Liver (tissue), 9 donors: ENCODE data around the gene APBB1. TPM values are rescaled to one million over a fixed set of nuclear protein-coding genes. Genes with fewer than 3 reads are reported as not detected.

Experiments used
- DNase-seq: peaks from one replicate; pipeline ENCODE4 v3.0.0-alpha.2; 2017; ENCODE audit warnings: low spot score
- H3K27ac ChIP-seq, 2 donors: one replicate each; pipeline ENCODE4 v1.7.0; 2013; ENCODE audit warnings: inconsistent platforms in 2 of 2, low read length in 2 of 2, control low read depth in 1 of 2, low read depth in 1 of 2, mild to moderate bottlenecking in 1 of 2
- H3K27me3 ChIP-seq, 4 donors: one replicate each; pipeline versions ENCODE4 v1.6.1 to v1.7.0; 2013; ENCODE audit warnings: low read length in 3 of 4, inconsistent platforms in 1 of 4, mild to moderate bottlenecking in 1 of 4, moderate library complexity in 1 of 4; ENCODE audit not compliant: control insufficient read depth in 4 of 4, insufficient read depth in 4 of 4
- H3K36me3 ChIP-seq, 4 donors: one replicate each; pipeline versions ENCODE4 v1.6.1 to v1.7.0; 2013; ENCODE audit warnings: low read length in 3 of 4, mild to moderate bottlenecking in 3 of 4, low read depth in 1 of 4, moderate library complexity in 1 of 4; ENCODE audit not compliant: control insufficient read depth in 4 of 4, insufficient read depth in 3 of 4
- H3K4me1 ChIP-seq, 4 donors: one replicate each; pipeline versions ENCODE4 v1.6.1 to v1.7.0; 2013; ENCODE audit warnings: low read length in 3 of 4, mild to moderate bottlenecking in 3 of 4, moderate library complexity in 1 of 4; ENCODE audit not compliant: control insufficient read depth in 4 of 4, insufficient read depth in 4 of 4
- H3K4me3 ChIP-seq, 3 donors: one replicate each; pipeline versions ENCODE4 v1.6.1 to v1.7.0; 2013; ENCODE audit warnings: low read length in 3 of 3, control low read depth in 1 of 3, low read depth in 1 of 3, mild to moderate bottlenecking in 1 of 3
- H3K9ac ChIP-seq, 2 donors: one replicate each; pipeline ENCODE4 v1.7.0; 2013; ENCODE audit warnings: low read length in 2 of 2, mild to moderate bottlenecking in 2 of 2, moderate library complexity in 2 of 2, control low read depth in 1 of 2, low read depth in 1 of 2
- H3K9me3 ChIP-seq, 4 donors: one replicate each; pipeline versions ENCODE4 v1.6.1 to v1.7.0; 2013; ENCODE audit warnings: low read length in 3 of 4; ENCODE audit not compliant: control insufficient read depth in 4 of 4
- EGR1 ChIP-seq, 2 donors: IDR thresholded peaks; 2 replicates each; pipeline ENCODE4 v1.6.1; 2016 to 2018; ENCODE audit warnings: antibody characterized with exemption in 2 of 2, low read depth in 2 of 2
- FOXA1 ChIP-seq: IDR thresholded peaks from 2 replicates; pipeline ENCODE4 v1.6.1; 2016; ENCODE audit warnings: antibody characterized with exemption
- FOXA2 ChIP-seq: IDR thresholded peaks from 2 replicates; pipeline ENCODE4 v1.6.1; 2016; ENCODE audit warnings: antibody characterized with exemption
- GABPA ChIP-seq, 2 donors: IDR thresholded peaks in 1 of 2; conservative IDR thresholded peaks in 1 of 2; 2 replicates each; pipeline ENCODE4 v1.6.1; 2016; ENCODE audit warnings: antibody characterized with exemption in 2 of 2, mild to moderate bottlenecking in 1 of 2, moderate library complexity in 1 of 2
- HNF4A ChIP-seq, 2 donors: conservative IDR thresholded peaks; 2 replicates each; pipeline ENCODE4 v1.6.1; 2016; ENCODE audit warnings: antibody characterized with exemption in 2 of 2, mild to moderate bottlenecking in 2 of 2
- HNF4G ChIP-seq: IDR thresholded peaks from 2 replicates; pipeline ENCODE4 v1.6.1; 2016; ENCODE audit warnings: antibody characterized with exemption
- JUND ChIP-seq, 2 donors: IDR thresholded peaks; 2 replicates each; pipeline ENCODE4 v1.6.1; 2016; ENCODE audit warnings: antibody characterized with exemption in 2 of 2
- NR2F2 ChIP-seq: IDR thresholded peaks from 2 replicates; pipeline ENCODE4 v1.6.1; 2016; ENCODE audit warnings: antibody characterized with exemption
- RAD21 ChIP-seq, 2 donors: IDR thresholded peaks; 2 replicates each; pipeline ENCODE4 v1.6.1; 2016; ENCODE audit warnings: antibody characterized with exemption in 2 of 2, mild to moderate bottlenecking in 2 of 2
- RXRA ChIP-seq, 2 donors: IDR thresholded peaks; 2 replicates each; pipeline ENCODE4 v1.6.1; 2017 to 2018; ENCODE audit warnings: antibody characterized with exemption in 2 of 2, mild to moderate bottlenecking in 1 of 2
- SP1 ChIP-seq: IDR thresholded peaks from 2 replicates; pipeline ENCODE4 v1.6.1; 2018; ENCODE audit warnings: antibody characterized with exemption, mild to moderate bottlenecking
- TAF1 ChIP-seq: conservative IDR thresholded peaks from 2 replicates; pipeline ENCODE4 v1.6.1; 2016; ENCODE audit warnings: antibody characterized with exemption, mild to moderate bottlenecking
- YY1 ChIP-seq: IDR thresholded peaks from 2 replicates; pipeline ENCODE4 v1.6.1; 2016; ENCODE audit warnings: antibody characterized with exemption, mild to moderate bottlenecking
- WGBS: extraction: QIAGEN DNeasy Blood & Tissue Kit; methylation state at CpG from one replicate; pipeline ENCODE4 v1.1.7; 2013; 5-methylcytosine and 5-hydroxymethylcytosine counted together
- polyA plus RNA-seq, 2 donors: library from polyadenylated mRNA; stranded (reverse) in 1 of 2; unstranded in 1 of 2; fragments of 200-250 nt in 1 of 2; fragments of >200 nt in 1 of 2; fragmentation: Nextera tagmentation in 1 of 2; extraction: Ambion mirVana in 1 of 2; gene quantifications; one replicate each; pipeline versions ENCODE4 v1.2.1 to v1.2.3, GENCODE V29; 2013 to 2015
- total RNA-seq, 2 donors: library from RNA; depleted of rRNA; stranded (reverse); fragments of >200 nt; gene quantifications; one replicate each; pipeline ENCODE4 v1.2.3, GENCODE V29; 2014
- TF ChIP-seq, protein P1 (sequence below): IDR thresholded peaks from 2 replicates; pipeline ENCODE4 v1.6.1; 2016; ENCODE audit warnings: antibody characterized with exemption
- TF ChIP-seq, protein P2 (sequence below): IDR thresholded peaks from 2 replicates; pipeline ENCODE4 v1.6.1; 2016; ENCODE audit warnings: antibody characterized with exemption
- TF ChIP-seq, protein P3 (sequence below): fragments of 150-350 bp; IDR thresholded peaks from 2 replicates; pipeline ENCODE4 v1.5.1; 2017; ENCODE audit warnings: improper control_type of control experiment, low read depth, low read length; ENCODE audit not compliant: missing input control
- TF ChIP-seq, protein P4 (sequence below): IDR thresholded peaks from 2 replicates; pipeline ENCODE4 v1.6.1; 2016; ENCODE audit warnings: antibody characterized with exemption, mild to moderate bottlenecking
- TF ChIP-seq, protein P5 (sequence below): IDR thresholded peaks from 2 replicates; pipeline ENCODE4 v1.6.1; 2016; ENCODE audit warnings: antibody characterized with exemption
- donor health status: healthy.
- donor health status: healthy.
- donor health status: healthy.
- donor health status: healthy.
- donor health status: healthy.

APBB1 gene
- total and polyA plus RNA-seq, 4 donors: 2.5 to 8.6 (median 6.3) TPM

DNA sequence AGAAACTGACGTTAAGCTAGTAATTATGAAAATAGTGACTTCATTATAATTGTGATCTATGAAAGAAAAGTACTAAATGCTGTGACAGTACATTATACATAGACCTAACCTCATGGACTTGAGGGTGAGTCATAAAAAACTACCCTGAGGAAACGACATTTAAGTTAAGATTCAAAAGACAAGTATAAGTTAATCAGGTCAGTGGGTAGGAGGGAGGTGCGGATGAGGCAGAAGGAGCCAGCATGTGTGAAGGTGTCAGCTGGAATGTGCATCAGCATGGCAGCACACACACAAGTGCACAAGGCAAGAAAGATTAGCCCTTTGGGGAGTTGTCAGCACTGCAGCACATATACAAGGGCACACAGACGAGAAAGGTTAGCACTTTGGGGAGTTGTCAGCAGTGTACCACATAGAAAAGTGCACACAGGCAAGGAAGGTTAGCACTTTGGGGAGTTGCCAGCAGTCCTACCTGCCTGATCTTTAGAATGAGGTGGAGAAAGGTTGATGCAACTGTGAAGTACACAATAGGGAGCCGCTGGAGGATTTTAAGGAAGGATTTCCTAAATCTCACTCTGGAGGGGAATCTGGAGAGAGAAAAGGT is 67.0 kb downstream of the APBB1 start:
- no peaks in the 10 kb centered on the region for H3K27me3 ChIP-seq
- H3K4me3 ChIP-seq: no peak overlapping the region
- H3K4me1 ChIP-seq: peaks cover 6 to 21% (median 18%) of the 10 kb centered on the region in 4 donors
- no peaks in the 10 kb centered on the region for H3K36me3 ChIP-seq
- no peaks in the 10 kb centered on the region for H3K9me3 ChIP-seq
- TF ChIP-seq, protein P1, sequence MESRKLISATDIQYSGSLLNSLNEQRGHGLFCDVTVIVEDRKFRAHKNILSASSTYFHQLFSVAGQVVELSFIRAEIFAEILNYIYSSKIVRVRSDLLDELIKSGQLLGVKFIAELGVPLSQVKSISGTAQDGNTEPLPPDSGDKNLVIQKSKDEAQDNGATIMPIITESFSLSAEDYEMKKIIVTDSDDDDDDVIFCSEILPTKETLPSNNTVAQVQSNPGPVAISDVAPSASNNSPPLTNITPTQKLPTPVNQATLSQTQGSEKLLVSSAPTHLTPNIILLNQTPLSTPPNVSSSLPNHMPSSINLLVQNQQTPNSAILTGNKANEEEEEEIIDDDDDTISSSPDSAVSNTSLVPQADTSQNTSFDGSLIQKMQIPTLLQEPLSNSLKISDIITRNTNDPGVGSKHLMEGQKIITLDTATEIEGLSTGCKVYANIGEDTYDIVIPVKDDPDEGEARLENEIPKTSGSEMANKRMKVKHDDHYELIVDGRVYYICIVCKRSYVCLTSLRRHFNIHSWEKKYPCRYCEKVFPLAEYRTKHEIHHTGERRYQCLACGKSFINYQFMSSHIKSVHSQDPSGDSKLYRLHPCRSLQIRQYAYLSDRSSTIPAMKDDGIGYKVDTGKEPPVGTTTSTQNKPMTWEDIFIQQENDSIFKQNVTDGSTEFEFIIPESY: no peak
- TF ChIP-seq GABPA (IDR thresholded peaks at IDR 0.05 in 1 of 2, conservative IDR thresholded peaks at IDR 0.05 in 1 of 2) (no peak), RXRA (IDR thresholded peaks at IDR 0.05) (no peak), RAD21 (IDR thresholded peaks at IDR 0.05) (no peak), HNF4G (no peak), JUND (IDR thresholded peaks at IDR 0.05) (no peak), HNF4A (conservative IDR thresholded peaks at IDR 0.05) (no peak)
- TF ChIP-seq, protein P2, sequence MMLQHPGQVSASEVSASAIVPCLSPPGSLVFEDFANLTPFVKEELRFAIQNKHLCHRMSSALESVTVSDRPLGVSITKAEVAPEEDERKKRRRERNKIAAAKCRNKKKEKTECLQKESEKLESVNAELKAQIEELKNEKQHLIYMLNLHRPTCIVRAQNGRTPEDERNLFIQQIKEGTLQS: no peak
- no peak overlapping the region for H3K9ac ChIP-seq
- DNase-seq: no peak
- H3K27ac ChIP-seq: no peak overlapping the region
- 89% methylated on average over 5 of the region's 5 CpGs for WGBS

DNA sequence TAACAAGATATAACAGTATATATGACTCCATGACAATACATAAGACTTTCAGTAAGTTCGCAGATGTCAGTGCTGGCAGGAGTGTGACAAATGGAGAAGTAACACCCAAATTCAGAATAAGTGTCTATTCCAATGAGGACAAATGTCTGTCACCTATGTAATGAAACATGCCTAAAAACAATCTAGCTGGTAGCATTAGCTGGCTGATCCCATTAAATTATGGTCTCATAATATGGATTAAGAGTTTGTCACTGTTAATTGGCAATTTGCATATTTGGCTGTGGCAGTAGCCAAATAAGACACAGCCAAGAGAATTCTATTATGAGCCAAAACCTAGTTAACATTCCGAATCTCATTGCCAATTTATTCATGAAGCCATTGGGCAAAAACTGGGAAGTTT is 68.4 kb downstream of the APBB1 start:
- no peak overlapping the region for H3K4me3 ChIP-seq
- no peaks in the 10 kb centered on the region for H3K9me3 ChIP-seq
- H3K9ac ChIP-seq: no peak overlapping the region
- H3K36me3 ChIP-seq: no peaks in the 10 kb centered on the region
- H3K27ac ChIP-seq: no peak overlapping the region
- TF ChIP-seq FOXA2 (no peak), SP1 (no peak), GABPA (IDR thresholded peaks at IDR 0.05 in 1 of 2, conservative IDR thresholded peaks at IDR 0.05 in 1 of 2) (no peak), YY1 (no peak), HNF4G (no peak), JUND (IDR thresholded peaks at IDR 0.05) (no peak), NR2F2 (no peak), TAF1 (no peak), FOXA1 (no peak), EGR1 (IDR thresholded peaks at IDR 0.05; ENCODE audit: low read depth in 2 of 2) (no peak), HNF4A (conservative IDR thresholded peaks at IDR 0.05) (no peak), RXRA (IDR thresholded peaks at IDR 0.05) (no peak), RAD21 (IDR thresholded peaks at IDR 0.05) (no peak)
- TF ChIP-seq, protein P3, sequence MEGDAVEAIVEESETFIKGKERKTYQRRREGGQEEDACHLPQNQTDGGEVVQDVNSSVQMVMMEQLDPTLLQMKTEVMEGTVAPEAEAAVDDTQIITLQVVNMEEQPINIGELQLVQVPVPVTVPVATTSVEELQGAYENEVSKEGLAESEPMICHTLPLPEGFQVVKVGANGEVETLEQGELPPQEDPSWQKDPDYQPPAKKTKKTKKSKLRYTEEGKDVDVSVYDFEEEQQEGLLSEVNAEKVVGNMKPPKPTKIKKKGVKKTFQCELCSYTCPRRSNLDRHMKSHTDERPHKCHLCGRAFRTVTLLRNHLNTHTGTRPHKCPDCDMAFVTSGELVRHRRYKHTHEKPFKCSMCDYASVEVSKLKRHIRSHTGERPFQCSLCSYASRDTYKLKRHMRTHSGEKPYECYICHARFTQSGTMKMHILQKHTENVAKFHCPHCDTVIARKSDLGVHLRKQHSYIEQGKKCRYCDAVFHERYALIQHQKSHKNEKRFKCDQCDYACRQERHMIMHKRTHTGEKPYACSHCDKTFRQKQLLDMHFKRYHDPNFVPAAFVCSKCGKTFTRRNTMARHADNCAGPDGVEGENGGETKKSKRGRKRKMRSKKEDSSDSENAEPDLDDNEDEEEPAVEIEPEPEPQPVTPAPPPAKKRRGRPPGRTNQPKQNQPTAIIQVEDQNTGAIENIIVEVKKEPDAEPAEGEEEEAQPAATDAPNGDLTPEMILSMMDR: no peak
- TF ChIP-seq, protein P2: no peak
- TF ChIP-seq, protein P4, sequence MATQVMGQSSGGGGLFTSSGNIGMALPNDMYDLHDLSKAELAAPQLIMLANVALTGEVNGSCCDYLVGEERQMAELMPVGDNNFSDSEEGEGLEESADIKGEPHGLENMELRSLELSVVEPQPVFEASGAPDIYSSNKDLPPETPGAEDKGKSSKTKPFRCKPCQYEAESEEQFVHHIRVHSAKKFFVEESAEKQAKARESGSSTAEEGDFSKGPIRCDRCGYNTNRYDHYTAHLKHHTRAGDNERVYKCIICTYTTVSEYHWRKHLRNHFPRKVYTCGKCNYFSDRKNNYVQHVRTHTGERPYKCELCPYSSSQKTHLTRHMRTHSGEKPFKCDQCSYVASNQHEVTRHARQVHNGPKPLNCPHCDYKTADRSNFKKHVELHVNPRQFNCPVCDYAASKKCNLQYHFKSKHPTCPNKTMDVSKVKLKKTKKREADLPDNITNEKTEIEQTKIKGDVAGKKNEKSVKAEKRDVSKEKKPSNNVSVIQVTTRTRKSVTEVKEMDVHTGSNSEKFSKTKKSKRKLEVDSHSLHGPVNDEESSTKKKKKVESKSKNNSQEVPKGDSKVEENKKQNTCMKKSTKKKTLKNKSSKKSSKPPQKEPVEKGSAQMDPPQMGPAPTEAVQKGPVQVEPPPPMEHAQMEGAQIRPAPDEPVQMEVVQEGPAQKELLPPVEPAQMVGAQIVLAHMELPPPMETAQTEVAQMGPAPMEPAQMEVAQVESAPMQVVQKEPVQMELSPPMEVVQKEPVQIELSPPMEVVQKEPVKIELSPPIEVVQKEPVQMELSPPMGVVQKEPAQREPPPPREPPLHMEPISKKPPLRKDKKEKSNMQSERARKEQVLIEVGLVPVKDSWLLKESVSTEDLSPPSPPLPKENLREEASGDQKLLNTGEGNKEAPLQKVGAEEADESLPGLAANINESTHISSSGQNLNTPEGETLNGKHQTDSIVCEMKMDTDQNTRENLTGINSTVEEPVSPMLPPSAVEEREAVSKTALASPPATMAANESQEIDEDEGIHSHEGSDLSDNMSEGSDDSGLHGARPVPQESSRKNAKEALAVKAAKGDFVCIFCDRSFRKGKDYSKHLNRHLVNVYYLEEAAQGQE: no peak
- TF ChIP-seq, protein P5, sequence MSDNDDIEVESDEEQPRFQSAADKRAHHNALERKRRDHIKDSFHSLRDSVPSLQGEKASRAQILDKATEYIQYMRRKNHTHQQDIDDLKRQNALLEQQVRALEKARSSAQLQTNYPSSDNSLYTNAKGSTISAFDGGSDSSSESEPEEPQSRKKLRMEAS: no peak
- TF ChIP-seq, protein P1: no peak
- DNase-seq: no peak
- H3K27me3 ChIP-seq: no peaks in the 10 kb centered on the region
- WGBS: 92% methylated on average over 2 of the region's 2 CpGs
- peaks cover 6 to 21% (median 18%) of the 10 kb centered on the region in 4 donors for H3K4me1 ChIP-seq
